Measurements from ENCODE around the gene UST.
"Not testable (repeated sequence)": the region's sequence is repeated elsewhere in the genome, so short reads cannot be mapped to it uniquely, and the experiment has no call there.

The UST gene

DNA sequence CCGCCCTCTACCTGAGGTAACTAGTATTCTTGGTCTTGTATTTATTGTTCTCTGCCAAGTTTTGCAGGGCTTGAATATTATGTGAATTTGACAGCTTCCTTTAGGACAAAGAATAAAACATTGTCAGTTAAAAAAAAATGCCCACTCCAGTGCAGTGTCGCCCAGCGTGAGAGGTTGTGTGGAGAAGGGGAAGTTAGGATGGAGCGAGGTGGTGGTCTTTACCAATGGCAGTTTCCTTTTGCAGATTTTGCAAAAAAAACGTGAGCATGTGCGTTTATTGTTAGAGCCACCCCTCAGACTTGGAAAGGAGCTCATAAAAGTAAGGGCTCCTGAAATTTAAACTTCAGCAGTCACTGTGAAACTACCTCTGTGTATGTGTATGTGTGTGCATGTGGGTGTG lies 28.3 kb downstream of the UST start:
- no peak overlapping the region for H3K9ac ChIP-seq (ENCODE audit: low read depth, low read length, poor library complexity)

GRCh38 chr6:148776321-148777308 lies 29.8 kb downstream of the UST start:
- Histone ChIP-seq H3K79me1 (ENCODE audit: low read depth, low read length) (peaks cover 3% of the 10 kb centered on the region), H3K4me3 (ENCODE audit: low read length in 2 of 2) (no peak overlapping the region), H3K9me3 (replicated peaks in 1 of 2; ENCODE audit: control insufficient read depth in 2 of 2, insufficient read depth in 1 of 2, low read depth in 1 of 2, low read length in 2 of 2) (no peaks in the 10 kb centered on the region), H3K4me1 (ENCODE audit: control insufficient read depth in 2 of 2, insufficient read depth in 1 of 2, low read depth in 1 of 2, low read length in 2 of 2) (peaks cover 0 to 7% of the 10 kb centered on the region in 2 donors), H3K4me2 (ENCODE audit: insufficient read depth, low read length, poor library complexity, severe bottlenecking) (no peak overlapping the region), H3K27ac (replicated peaks; ENCODE audit: low read length) (no peak overlapping the region), H2BK5ac (ENCODE audit: low read length) (no peak overlapping the region), H3K9ac (ENCODE audit: low read depth, low read length, poor library complexity) (no peak overlapping the region), H4K8ac (ENCODE audit: low read depth, low read length) (no peak overlapping the region), H2BK120ac (ENCODE audit: low read depth, low read length) (no peak overlapping the region), H3K23ac (ENCODE audit: low read depth, low read length, poor library complexity) (no peak overlapping the region), H3K4ac (ENCODE audit: low read length) (no peak overlapping the region), H2BK15ac (ENCODE audit: low read length) (no peak overlapping the region), H2AFZ (ENCODE audit: low read length) (no peak overlapping the region), H3K14ac (ENCODE audit: low read length) (no peak overlapping the region), H3K18ac (ENCODE audit: low read length) (no peak overlapping the region), H3K27me3 (ENCODE audit: control insufficient read depth in 3 of 3, insufficient read depth in 3 of 3, low read depth in 1 of 3, low read length in 3 of 3) (no peaks in the 10 kb centered on the region), H2BK12ac (ENCODE audit: low read length) (no peak overlapping the region), H3K36me3 (replicated peaks in 1 of 2; ENCODE audit: control insufficient read depth in 2 of 2, insufficient read depth in 2 of 2, low read length in 2 of 2) (no peaks in the 10 kb centered on the region), H2AK5ac (ENCODE audit: low read depth, low read length) (no peak overlapping the region), H4K91ac (ENCODE audit: low read depth, low read length, poor library complexity) (no peak overlapping the region)
- DNase-seq (ENCODE audit: low spot score) = no peak
- no CpG with 5 or more reads among the region's 15 CpGs for WGBS, 2 donors (ENCODE audit: extremely low coverage in 2 of 2, insufficient read length in 2 of 2, insufficient replicate concordance in 1 of 2)

More for the DNA sequence above, 28.3 kb downstream of the UST start:
- Histone ChIP-seq H4K8ac (ENCODE audit: low read depth, low read length) (no peak overlapping the region), H3K14ac (ENCODE audit: low read length) (no peak overlapping the region), H3K9me3 (replicated peaks in 1 of 2; ENCODE audit: control insufficient read depth in 2 of 2, insufficient read depth in 1 of 2, low read depth in 1 of 2, low read length in 2 of 2) (no peaks in the 10 kb centered on the region), H3K4me1 (ENCODE audit: control insufficient read depth in 2 of 2, insufficient read depth in 1 of 2, low read depth in 1 of 2, low read length in 2 of 2) (peaks cover 0 to 10% of the 10 kb centered on the region in 2 donors), H2BK120ac (ENCODE audit: low read depth, low read length) (no peak overlapping the region), H3K36me3 (replicated peaks in 1 of 2; ENCODE audit: control insufficient read depth in 2 of 2, insufficient read depth in 2 of 2, low read length in 2 of 2) (no peaks in the 10 kb centered on the region), H3K4me2 (ENCODE audit: insufficient read depth, low read length, poor library complexity, severe bottlenecking) (no peak overlapping the region), H3K18ac (ENCODE audit: low read length) (no peak overlapping the region), H2AFZ (ENCODE audit: low read length) (no peak overlapping the region), H3K27me3 (ENCODE audit: control insufficient read depth in 3 of 3, insufficient read depth in 3 of 3, low read depth in 1 of 3, low read length in 3 of 3) (no peaks in the 10 kb centered on the region), H3K4me3 (ENCODE audit: low read length in 2 of 2) (no peak overlapping the region), H2BK12ac (ENCODE audit: low read length) (no peak overlapping the region), H3K4ac (ENCODE audit: low read length) (no peak overlapping the region), H4K91ac (ENCODE audit: low read depth, low read length, poor library complexity) (no peak overlapping the region), H2AK5ac (ENCODE audit: low read depth, low read length) (no peak overlapping the region), H3K79me1 (ENCODE audit: low read depth, low read length) (peaks cover 4% of the 10 kb centered on the region), H2BK15ac (ENCODE audit: low read length) (no peak overlapping the region), H3K23ac (ENCODE audit: low read depth, low read length, poor library complexity) (no peak overlapping the region), H3K27ac (replicated peaks; ENCODE audit: low read length) (no peak overlapping the region), H2BK5ac (ENCODE audit: low read length) (no peak overlapping the region)
- WGBS, 2 donors (ENCODE audit: extremely low coverage in 2 of 2, insufficient read length in 2 of 2, insufficient replicate concordance in 1 of 2) = no CpG with 5 or more reads among the region's 6 CpGs
- no peak for DNase-seq (ENCODE audit: low spot score)

DNA sequence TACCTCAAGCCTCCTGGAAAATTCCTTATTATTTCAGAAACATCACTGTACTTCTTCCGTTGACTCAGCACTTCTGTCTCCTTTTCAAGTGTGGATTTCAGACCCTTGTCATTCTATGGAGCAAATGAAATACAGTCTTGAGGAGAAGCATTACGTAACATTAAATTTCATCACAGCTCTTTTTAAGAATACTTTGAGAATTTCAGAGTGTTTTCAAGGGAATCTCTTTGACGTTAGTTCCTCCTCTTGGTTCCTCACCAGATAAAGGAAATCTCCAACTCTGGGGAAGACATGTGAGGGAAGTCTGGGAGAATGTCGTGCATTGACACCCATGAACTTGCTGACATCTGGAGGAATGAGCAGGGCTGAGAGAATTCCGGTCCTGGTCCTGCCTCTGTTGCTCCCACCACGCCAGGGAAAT lies 32.3 kb downstream of the UST start:
- Histone ChIP-seq H3K27ac (replicated peaks; ENCODE audit: low read length) (no peak overlapping the region), H2AFZ (ENCODE audit: low read length) (no peak overlapping the region), H2BK5ac (ENCODE audit: low read length) (no peak overlapping the region), H3K23ac (ENCODE audit: low read depth, low read length, poor library complexity) (no peak overlapping the region), H2BK15ac (ENCODE audit: low read length) (no peak overlapping the region), H2AK5ac (ENCODE audit: low read depth, low read length) (no peak overlapping the region), H2BK120ac (ENCODE audit: low read depth, low read length) (no peak overlapping the region), H3K18ac (ENCODE audit: low read length) (no peak overlapping the region), H4K91ac (ENCODE audit: low read depth, low read length, poor library complexity) (no peak overlapping the region), H3K79me1 (ENCODE audit: low read depth, low read length) (peaks cover 6% of the 10 kb centered on the region), H3K14ac (ENCODE audit: low read length) (no peak overlapping the region), H2BK12ac (ENCODE audit: low read length) (no peak overlapping the region), H3K4me1 (ENCODE audit: control insufficient read depth in 2 of 2, insufficient read depth in 1 of 2, low read depth in 1 of 2, low read length in 2 of 2) (peaks cover 0 to 5% of the 10 kb centered on the region in 2 donors), H3K36me3 (replicated peaks in 1 of 2; ENCODE audit: control insufficient read depth in 2 of 2, insufficient read depth in 2 of 2, low read length in 2 of 2) (no peaks in the 10 kb centered on the region), H3K4ac (ENCODE audit: low read length) (no peak overlapping the region), H3K27me3 (ENCODE audit: control insufficient read depth in 3 of 3, insufficient read depth in 3 of 3, low read depth in 1 of 3, low read length in 3 of 3) (no peaks in the 10 kb centered on the region), H3K4me3 (ENCODE audit: low read length in 2 of 2) (no peak overlapping the region), H3K9me3 (replicated peaks in 1 of 2; ENCODE audit: control insufficient read depth in 2 of 2, insufficient read depth in 1 of 2, low read depth in 1 of 2, low read length in 2 of 2) (no peaks in the 10 kb centered on the region), H3K4me2 (ENCODE audit: insufficient read depth, low read length, poor library complexity, severe bottlenecking) (no peak overlapping the region), H4K8ac (ENCODE audit: low read depth, low read length) (no peak overlapping the region), H3K9ac (ENCODE audit: low read depth, low read length, poor library complexity) (no peak overlapping the region)
- DNase-seq (ENCODE audit: low spot score) = no peak
- no CpG with 5 or more reads among the region's 6 CpGs for WGBS, 2 donors (ENCODE audit: extremely low coverage in 2 of 2, insufficient read length in 2 of 2, insufficient replicate concordance in 1 of 2)

DNA sequence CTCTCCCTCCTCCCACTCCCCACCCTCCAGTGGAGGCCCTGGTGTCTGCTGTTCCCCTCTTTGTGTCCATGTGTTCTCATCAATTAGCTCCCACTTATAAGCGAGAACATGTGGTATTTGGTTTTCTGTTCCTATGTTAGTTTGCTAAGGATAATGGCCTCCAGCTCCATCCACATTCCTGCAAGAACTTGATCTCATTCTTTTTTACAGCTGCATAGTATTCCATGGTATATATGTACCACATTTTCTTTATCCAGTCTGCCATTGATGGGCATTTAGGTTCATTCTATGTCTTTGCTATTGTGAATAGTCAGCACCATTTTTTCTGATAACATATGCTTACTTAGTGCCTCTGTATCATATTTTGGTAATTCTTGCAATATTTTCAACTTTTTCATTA lies 33.6 kb downstream of the UST start:
- H3K4me3 ChIP-seq (ENCODE audit: low read length in 2 of 2) = not testable (repeated sequence)
- WGBS, 2 donors (ENCODE audit: extremely low coverage in 2 of 2, insufficient read length in 2 of 2, insufficient replicate concordance in 1 of 2) = no CpG with 5 or more reads among the region's 1 CpG

More for the DNA sequence above, 33.6 kb downstream of the UST start:
- H3K18ac ChIP-seq (ENCODE audit: low read length); H2AFZ ChIP-seq (ENCODE audit: low read length); H3K27me3 ChIP-seq (ENCODE audit: control insufficient read depth in 3 of 3, insufficient read depth in 3 of 3, low read depth in 1 of 3, low read length in 3 of 3); H3K23ac ChIP-seq (ENCODE audit: low read depth, low read length, poor library complexity); H2BK120ac ChIP-seq (ENCODE audit: low read depth, low read length); H2BK12ac ChIP-seq (ENCODE audit: low read length); H3K79me1 ChIP-seq (ENCODE audit: low read depth, low read length); H4K91ac ChIP-seq (ENCODE audit: low read depth, low read length, poor library complexity); H2BK5ac ChIP-seq (ENCODE audit: low read length); H3K9me3 ChIP-seq (replicated peaks in 1 of 2; ENCODE audit: control insufficient read depth in 2 of 2, insufficient read depth in 1 of 2, low read depth in 1 of 2, low read length in 2 of 2); H3K4ac ChIP-seq (ENCODE audit: low read length); H2AK5ac ChIP-seq (ENCODE audit: low read depth, low read length); H2BK15ac ChIP-seq (ENCODE audit: low read length); H3K36me3 ChIP-seq (replicated peaks in 1 of 2; ENCODE audit: control insufficient read depth in 2 of 2, insufficient read depth in 2 of 2, low read length in 2 of 2); H3K4me1 ChIP-seq (ENCODE audit: control insufficient read depth in 2 of 2, insufficient read depth in 1 of 2, low read depth in 1 of 2, low read length in 2 of 2); DNase-seq (ENCODE audit: low spot score); H3K14ac ChIP-seq (ENCODE audit: low read length); H3K4me2 ChIP-seq (ENCODE audit: insufficient read depth, low read length, poor library complexity, severe bottlenecking); H3K9ac ChIP-seq (ENCODE audit: low read depth, low read length, poor library complexity); H3K27ac ChIP-seq (replicated peaks; ENCODE audit: low read length); H4K8ac ChIP-seq (ENCODE audit: low read depth, low read length): not testable (repeated sequence)
